SHP77 treated with DMSO at 0.1 percent for 48 hours (cell line): Measurements from ENCODE around the gene ZNF143.
A peak's percentile ranks its signal among the peaks of the same experiment; 100 is the strongest.

ENCODE experiments used
- DNase-seq: peaks from one replicate; lab custom pipeline; 2025; lab: John Stamatoyannopoulos, UW

ZNF143 gene

DNA sequence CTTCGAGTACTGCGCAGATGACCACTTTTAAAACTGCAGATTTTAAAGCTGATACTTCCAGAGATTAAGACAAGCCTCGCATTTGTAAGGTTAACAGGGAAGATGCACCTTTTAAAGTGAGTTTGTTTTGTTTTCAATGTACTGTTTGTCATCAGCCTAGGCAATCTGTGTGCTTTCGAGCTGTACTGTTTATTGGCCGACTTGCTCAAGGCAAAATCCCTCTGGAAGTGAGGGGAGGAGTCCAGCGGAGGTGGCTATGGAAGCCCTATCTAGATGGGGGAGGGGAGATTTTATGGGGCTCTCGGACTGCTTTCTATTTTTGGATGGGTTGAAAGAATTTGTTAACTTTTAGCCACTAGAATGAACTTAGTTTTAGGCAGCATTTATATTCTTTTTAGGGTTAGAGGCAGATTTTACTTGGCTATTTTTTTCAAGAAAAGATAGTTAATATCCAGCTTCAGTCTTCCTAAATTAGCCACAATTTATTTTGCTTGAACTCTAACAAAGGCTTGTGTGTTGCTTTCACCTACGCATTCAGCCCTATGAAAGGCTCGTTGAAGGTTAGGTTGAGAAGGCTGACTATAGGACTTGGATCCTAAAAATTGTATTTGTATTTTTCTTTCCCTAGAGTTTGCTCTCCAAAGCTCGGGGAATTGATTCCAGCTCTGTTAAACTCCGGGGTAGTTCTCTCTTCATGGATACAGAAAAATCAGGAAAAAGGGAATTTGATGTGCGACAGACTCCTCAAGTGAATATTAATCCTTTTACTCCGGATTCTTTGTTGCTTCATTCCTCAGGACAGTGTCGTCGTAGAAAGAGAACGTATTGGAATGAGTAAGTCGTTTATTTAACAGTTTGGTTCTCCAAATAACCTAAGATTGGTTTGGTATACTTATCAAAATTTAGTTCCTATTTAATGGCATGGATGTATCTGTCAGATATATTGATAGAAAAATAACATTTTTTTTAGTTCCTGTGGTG lies 114.7 kb downstream of the ZNF143 start:
- peak; percentile 6 for DNase-seq

DNA sequence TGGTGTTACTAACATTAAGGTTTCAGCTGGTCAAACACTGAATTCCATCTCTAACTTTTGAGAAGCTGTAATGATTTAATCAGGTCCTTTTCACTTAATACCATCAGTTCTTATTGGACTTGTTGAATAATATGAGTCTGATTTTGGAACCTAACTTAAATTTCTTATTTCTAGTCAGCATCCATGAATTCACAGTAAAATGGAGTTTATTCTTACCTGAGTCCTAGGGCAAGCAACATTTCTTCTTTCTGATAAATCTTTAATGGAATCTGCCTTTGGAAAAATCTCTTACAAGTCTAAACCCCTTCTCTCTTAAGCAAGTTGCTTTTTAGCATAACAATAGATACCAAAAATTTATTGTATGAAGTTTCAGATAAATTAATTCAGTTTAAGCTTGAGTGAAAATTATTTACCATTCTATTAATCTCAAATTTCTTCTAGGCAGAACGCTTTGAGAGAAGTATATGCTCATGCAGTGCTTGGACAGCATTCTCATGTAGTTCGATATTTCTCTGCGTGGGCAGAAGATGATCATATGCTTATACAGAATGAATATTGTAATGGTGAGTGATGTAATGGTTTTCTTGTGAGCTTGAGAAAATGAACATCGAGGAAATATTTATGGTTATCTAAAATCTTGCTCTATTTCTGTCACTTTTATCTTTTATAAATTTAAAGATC lies 116.0 kb downstream of the ZNF143 start:
- no peak for DNase-seq

DNA sequence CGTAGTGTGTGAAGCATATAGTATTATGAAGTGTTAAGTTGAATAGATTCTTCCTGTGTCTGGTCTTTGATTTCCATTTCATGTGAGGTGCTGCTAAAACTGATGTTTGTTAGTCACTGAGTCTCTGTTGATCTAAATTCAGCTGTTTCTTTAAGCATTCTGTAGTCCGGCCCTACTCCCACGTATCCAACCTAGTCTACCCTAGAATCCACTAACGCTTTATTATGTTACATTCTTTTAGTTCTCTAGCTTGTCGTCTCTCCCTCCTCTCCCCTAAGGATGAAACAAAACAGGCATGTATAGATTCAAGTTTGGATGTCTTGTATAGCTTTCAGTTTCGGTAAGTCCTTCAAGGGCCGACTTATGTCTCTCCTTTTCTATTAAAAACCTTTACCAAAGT lies 116.7 kb downstream of the ZNF143 start:
- no peak for DNase-seq
